ENCODE data around the gene ASCL2. TPM values are rescaled to one million over a fixed set of nuclear protein-coding genes. Genes with fewer than 3 reads are reported as not detected.

The ASCL2 gene
- total RNA-seq, 1 donor from 2014 or later = 5.6 TPM

DNA sequence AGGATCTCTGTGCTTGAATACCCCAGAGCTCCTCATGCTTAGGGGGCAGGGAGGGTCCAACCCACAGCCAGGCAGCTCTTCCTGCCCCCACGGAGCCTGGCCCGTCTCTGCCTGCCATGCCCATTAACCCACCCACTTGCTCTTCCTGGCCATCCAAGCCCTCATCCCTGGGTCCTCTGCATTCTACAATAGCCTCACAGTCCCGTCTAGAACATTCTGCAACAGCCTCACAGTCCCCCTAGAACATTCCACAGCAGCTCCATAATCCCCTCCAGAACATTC is 46.5 kb upstream of the ASCL2 start:
- no peaks in the 10 kb centered on the region for H3K4me1 Mint-ChIP-seq (ENCODE audit: unreplicated experiment)
- H3K36me3 Mint-ChIP-seq = no peaks in the 10 kb centered on the region
- TF ChIP-seq, protein P1, sequence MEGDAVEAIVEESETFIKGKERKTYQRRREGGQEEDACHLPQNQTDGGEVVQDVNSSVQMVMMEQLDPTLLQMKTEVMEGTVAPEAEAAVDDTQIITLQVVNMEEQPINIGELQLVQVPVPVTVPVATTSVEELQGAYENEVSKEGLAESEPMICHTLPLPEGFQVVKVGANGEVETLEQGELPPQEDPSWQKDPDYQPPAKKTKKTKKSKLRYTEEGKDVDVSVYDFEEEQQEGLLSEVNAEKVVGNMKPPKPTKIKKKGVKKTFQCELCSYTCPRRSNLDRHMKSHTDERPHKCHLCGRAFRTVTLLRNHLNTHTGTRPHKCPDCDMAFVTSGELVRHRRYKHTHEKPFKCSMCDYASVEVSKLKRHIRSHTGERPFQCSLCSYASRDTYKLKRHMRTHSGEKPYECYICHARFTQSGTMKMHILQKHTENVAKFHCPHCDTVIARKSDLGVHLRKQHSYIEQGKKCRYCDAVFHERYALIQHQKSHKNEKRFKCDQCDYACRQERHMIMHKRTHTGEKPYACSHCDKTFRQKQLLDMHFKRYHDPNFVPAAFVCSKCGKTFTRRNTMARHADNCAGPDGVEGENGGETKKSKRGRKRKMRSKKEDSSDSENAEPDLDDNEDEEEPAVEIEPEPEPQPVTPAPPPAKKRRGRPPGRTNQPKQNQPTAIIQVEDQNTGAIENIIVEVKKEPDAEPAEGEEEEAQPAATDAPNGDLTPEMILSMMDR (conservative IDR thresholded peaks at IDR 0.05) = no peak
- H3K27ac Mint-ChIP-seq = no peak overlapping the region
- no peaks in the 10 kb centered on the region for H3K9me3 Mint-ChIP-seq
- no peak overlapping the region for H3K4me3 Mint-ChIP-seq
- no peaks in the 10 kb centered on the region for H3K27me3 Mint-ChIP-seq
- no peak for DNase-seq (ENCODE audit: extremely low spot score, unreplicated experiment)

DNA sequence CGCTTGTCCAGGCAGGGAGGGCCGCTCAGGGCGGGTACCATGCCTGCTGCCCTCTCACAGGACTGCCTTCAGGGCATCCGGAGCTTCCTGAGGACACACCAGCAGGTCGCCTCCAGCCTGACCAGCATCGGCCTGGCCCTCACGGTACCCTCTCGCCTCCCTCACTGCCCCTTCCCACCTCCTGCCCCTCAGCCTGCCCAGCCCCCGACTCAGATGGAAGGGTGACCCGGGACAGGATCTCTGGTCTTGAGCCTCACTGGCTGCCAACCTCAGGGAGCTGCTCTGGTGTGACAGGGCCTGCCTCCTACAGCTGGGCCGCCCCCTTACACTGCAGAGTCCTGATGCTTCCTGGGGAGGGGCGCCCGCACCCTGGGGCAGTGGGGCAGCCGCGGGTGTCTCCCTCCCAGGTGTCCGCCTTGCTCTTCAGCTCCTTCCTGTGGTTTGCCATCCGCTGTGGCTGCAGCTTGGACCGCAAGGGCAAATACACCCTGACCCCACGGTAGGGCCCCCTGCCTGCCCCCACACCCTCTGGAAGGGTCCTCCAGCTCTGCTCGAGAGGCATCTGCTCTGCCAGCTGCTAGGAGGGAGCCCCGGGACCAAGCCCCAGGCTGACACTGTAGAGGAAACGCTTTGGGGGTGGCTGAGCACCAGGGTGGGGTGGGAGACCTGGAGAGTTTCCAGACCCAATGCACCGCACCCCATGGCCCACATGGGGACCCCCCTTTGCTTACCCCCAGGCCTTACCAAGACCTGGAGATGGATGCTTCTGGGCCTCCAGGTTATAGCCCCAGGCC is 46.0 kb upstream of the ASCL2 start:
- H3K4me1 Mint-ChIP-seq (ENCODE audit: unreplicated experiment) = peaks cover 5% of the 10 kb centered on the region
- H3K4me3 Mint-ChIP-seq = no peak overlapping the region

DNA sequence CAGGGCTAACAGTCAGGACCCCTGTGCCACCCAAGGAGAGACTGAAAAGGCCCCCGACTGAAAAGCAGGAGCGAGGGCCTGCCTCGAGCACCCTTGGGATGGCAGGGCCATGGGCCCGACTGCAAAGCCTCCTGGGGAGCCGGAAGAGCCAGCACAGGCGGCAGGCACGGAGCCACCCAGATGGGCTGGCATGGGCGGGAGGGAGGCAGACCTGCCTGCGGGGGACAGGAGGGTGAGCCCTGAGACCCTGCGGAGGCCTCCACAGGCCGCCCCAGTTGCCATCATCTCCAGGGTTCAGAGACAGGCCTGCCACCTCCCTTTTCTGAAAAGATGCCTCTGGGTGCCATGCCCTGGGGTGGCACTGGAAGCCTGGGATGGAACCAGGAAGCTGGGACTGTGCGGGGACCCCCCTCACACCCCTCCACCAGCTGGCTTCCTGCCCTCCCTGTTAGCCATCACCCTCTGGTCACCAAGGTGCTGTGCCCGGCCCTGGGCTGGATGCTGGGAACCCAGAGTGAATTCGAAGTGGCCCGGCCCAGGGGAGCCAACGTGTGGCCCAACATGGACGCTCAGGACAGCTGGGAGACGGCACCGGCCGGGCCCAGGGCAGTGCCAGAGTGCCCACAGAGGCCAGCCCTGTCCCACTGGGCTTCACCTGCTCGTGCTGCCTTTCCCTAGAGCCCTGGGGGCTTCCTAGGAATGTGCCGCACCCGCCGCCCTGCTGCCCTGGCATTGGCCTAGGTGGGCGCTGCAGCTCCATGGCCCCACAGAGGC is 45.2 kb upstream of the ASCL2 start:
- peak; percentile 65 for DNase-seq (ENCODE audit: extremely low spot score, unreplicated experiment)
- Mint-ChIP-seq H3K4me3 (no peak overlapping the region), H3K4me1 (ENCODE audit: unreplicated experiment) (peaks cover 6% of the 10 kb centered on the region), H3K36me3 (no peaks in the 10 kb centered on the region), H3K27me3 (no peaks in the 10 kb centered on the region), H3K9me3 (no peaks in the 10 kb centered on the region), H3K27ac (no peak overlapping the region)
- TF ChIP-seq, protein P1 (conservative IDR thresholded peaks at IDR 0.05) = no peak

More for the DNA sequence above, 46.0 kb upstream of the ASCL2 start:
- peak; percentile 66 for DNase-seq (ENCODE audit: extremely low spot score, unreplicated experiment)
- no peak overlapping the region for H3K27ac Mint-ChIP-seq
- no peaks in the 10 kb centered on the region for H3K9me3 Mint-ChIP-seq
- H3K27me3 Mint-ChIP-seq = no peaks in the 10 kb centered on the region
- TF ChIP-seq, protein P1 (conservative IDR thresholded peaks at IDR 0.05) = no peak
- no peaks in the 10 kb centered on the region for H3K36me3 Mint-ChIP-seq

DNA sequence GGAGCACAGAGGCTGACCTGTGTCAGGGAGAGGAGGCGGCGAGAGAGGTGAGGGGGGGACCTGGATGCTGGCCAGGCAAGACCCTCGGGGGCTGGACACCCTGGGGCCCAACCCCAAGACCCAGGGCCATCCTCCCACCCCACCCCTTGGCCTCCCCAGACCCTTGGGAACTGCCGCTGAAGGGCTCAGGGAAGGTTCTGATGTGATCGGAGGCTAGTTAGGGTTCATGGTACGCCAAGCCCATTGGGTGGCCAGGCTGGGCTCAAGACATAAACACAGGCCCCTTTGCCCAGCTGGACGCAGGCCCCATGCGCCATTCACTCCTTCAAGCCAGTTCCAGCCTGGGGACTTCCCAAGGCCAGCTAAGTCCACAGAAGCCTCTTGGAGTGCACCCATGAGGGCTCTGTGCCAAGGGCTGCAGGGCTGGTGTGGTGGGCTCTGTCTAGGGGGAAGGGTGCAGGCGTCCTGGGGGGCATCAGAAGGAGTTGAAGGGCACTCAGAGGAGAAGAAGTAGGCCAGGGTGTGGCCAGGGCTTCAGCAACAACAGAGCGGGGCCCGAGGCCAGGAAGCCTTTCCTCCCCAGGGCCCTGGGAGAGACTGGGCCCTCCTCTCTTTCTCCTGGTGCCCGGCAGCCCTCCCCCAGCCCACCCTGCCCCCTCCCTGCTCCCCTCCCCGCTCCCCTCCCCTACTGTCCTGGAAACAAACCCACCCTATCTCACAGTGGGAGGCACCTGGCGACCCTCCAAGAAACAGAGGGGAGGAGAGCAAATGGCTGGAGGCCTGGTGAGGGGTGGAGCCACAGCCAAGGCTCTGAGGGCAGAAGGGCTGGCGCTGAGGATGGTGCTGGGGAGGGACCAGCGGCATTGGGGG is 44.4 kb upstream of the ASCL2 start:
- TF ChIP-seq, protein P1 (conservative IDR thresholded peaks at IDR 0.05) = no peak
- H3K9me3 Mint-ChIP-seq = no peaks in the 10 kb centered on the region
- H3K36me3 Mint-ChIP-seq = no peaks in the 10 kb centered on the region
- no peaks in the 10 kb centered on the region for H3K27me3 Mint-ChIP-seq
- H3K4me1 Mint-ChIP-seq (ENCODE audit: unreplicated experiment) = peaks cover 6% of the 10 kb centered on the region
- H3K4me3 Mint-ChIP-seq = no peak overlapping the region
- H3K27ac Mint-ChIP-seq = no peak overlapping the region
- DNase-seq (ENCODE audit: extremely low spot score, unreplicated experiment) = no peak

DNA sequence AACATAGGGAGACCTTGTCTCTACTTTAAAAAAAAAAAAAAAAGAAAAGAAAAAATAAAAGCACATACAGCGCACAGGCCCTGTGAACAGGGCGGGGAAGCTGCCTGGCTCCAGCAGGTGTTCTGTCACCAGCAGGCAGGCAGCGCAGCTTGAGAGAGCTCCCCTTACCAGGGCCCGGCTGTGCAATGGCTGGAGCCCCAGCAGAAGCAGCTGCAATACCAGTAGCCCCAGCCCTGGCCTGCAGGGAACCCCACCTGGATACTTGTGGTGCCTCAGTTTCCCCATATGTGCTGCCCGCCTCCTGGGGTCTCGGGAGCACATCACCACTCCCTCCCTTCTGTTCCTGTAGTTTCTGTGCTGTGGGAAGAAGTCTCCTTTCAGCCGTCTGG is 43.7 kb upstream of the ASCL2 start:
- TF ChIP-seq, protein P1 (conservative IDR thresholded peaks at IDR 0.05) = no peak
- DNase-seq (ENCODE audit: extremely low spot score, unreplicated experiment) = no peak
- peaks cover 6% of the 10 kb centered on the region for H3K4me1 Mint-ChIP-seq (ENCODE audit: unreplicated experiment)
- H3K9me3 Mint-ChIP-seq = no peaks in the 10 kb centered on the region
- H3K27me3 Mint-ChIP-seq = no peaks in the 10 kb centered on the region
- H3K4me3 Mint-ChIP-seq = no peak overlapping the region
- no peak overlapping the region for H3K27ac Mint-ChIP-seq
- no peaks in the 10 kb centered on the region for H3K36me3 Mint-ChIP-seq

Measured in type B pancreatic cell (in vitro differentiated cells).